DND-41 (cell line): ENCODE results near the gene DUSP11.

Source experiments
- ATAC-seq: fragments of 200-7000 bp; cut with Tn5 transposase; 3 replicates; pipeline ENCODE4 v1.9.1; 2021; ENCODE audit warnings: low read depth; ENCODE audit not compliant: insufficient read depth
- DNase-seq: peaks from one replicate; pipeline ENCODE4 v3.0.0-alpha.2; 2020
- H2AFZ ChIP-seq: 2 replicates; pipeline ENCODE4 v1.6.0; 2012; ENCODE audit warnings: low read depth, low read length
- H3K27ac ChIP-seq: 2 replicates; pipeline ENCODE4 v1.5.1; 2012; ENCODE audit warnings: low read length, inconsistent platforms
- H3K27me3 ChIP-seq: fragments of 200-600 bp; sonication (generic); 2 replicates; pipeline ENCODE4 v1.6.0; 2012; ENCODE audit warnings: low read length, mild to moderate bottlenecking, inconsistent platforms; ENCODE audit not compliant: insufficient read depth, poor library complexity
- H3K36me3 ChIP-seq: 2 replicates; pipeline ENCODE4 v1.5.1; 2012; ENCODE audit warnings: low read length, inconsistent platforms; ENCODE audit not compliant: insufficient read depth
- H3K4me1 ChIP-seq: 2 replicates; pipeline ENCODE4 v1.5.1; 2012; ENCODE audit warnings: mild to moderate bottlenecking, low read length; ENCODE audit not compliant: insufficient read depth
- H3K4me2 ChIP-seq: 2 replicates; pipeline ENCODE4 v1.6.0; 2012; ENCODE audit warnings: mild to moderate bottlenecking, moderate library complexity, low read length, inconsistent platforms; ENCODE audit not compliant: insufficient read depth
- H3K4me3 ChIP-seq, 2 experiments: fragments of 200-600 bp in 1 of 2; shearing (Covaris generic) in 1 of 2; 2 replicates each; pipeline ENCODE4 v1.5.1; 2012 to 2016; ENCODE audit warnings: inconsistent platforms in 2 of 2, low read length in 2 of 2, mild to moderate bottlenecking in 2 of 2, low read depth in 1 of 2, moderate library complexity in 1 of 2
- H3K79me2 ChIP-seq: 2 replicates; pipeline ENCODE4 v1.6.0; 2012; ENCODE audit warnings: low read length, inconsistent platforms; ENCODE audit not compliant: insufficient read depth
- H3K9ac ChIP-seq: 2 replicates; pipeline ENCODE4 v1.6.0; 2012; ENCODE audit warnings: low read depth, mild to moderate bottlenecking, inconsistent platforms, low read length, moderate library complexity
- H3K9me3 ChIP-seq: 2 replicates; pipeline ENCODE4 v1.5.1; 2012; ENCODE audit warnings: low read length, moderate library complexity, mild to moderate bottlenecking, inconsistent platforms; ENCODE audit not compliant: insufficient read depth, severe bottlenecking
- H4K20me1 ChIP-seq: 2 replicates; pipeline ENCODE4 v1.6.0; 2012; ENCODE audit warnings: low read length; ENCODE audit not compliant: insufficient read depth
- EZH2 ChIP-seq: IDR thresholded peaks from 3 replicates; pipeline ENCODE4 v1.6.1; 2012; ENCODE audit warnings: borderline replicate concordance, low read depth, mild to moderate bottlenecking, moderate library complexity, low read length, inconsistent platforms; ENCODE audit not compliant: severe bottlenecking
- TF ChIP-seq, protein P1 (sequence below): IDR thresholded peaks from 2 replicates; pipeline ENCODE4 v1.5.1; 2012; ENCODE audit warnings: borderline replicate concordance, low read length, moderate library complexity, mild to moderate bottlenecking; ENCODE audit not compliant: poor library complexity, severe bottlenecking; ENCODE audit errors: extremely low read depth

Gene DUSP11

DNA sequence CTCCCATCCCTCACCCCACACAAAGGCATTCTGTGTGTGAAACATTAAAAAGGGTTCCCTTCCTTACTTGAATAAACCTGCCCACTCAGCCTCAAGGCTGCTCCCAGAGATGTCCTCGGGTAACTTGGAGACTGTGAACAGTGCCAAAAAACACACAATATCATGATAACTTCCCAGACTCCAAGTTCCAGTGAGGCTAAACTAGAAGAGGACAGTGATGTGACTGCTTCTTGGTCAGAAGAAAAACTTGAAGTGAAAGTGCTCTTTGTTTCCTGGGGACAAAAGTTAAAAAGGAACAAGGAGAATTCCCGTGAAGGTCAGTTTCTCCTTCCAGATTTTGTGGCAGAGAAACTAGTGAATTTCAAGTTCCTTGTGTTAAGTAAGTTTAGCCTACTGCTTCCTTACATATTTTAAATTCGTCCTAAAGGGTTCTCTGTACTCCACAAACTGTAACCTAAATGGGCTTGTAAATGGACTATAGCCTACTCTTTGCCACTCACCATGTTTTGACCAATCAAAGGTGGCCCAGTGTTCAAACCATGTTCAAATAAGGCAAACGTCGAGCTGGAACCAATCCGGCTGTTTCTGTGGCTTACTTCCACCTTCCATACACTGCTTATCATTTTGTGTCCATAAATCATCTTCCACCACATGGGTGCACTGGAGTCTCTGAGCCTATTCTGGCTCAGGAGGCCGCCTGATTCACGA lies 63.2 kb downstream of the DUSP11 start:
- no peak overlapping the region for H3K4me2 ChIP-seq
- DNase-seq = no peak
- ATAC-seq = no peak

DNA sequence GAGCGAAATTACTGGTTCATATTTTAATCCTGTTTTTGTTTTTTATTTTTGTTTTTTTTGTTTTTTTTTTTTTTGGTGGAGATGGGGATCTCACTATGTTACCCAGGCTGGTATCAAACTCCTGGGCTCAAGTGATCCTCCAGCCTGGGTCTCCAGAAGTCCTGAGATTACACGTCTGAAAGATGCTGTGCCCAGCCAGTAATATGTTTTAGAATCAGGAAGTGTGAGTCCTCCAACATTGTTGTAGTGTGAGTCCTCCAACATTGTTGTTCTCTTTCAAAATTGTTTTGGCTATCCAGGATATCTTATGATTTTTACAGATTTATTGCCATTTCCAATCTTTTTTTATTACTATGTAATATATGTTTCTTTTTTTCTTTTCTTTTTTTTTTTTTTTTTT lies 65.8 kb downstream of the DUSP11 start:
- Histone ChIP-seq H3K9me3 (no peaks in the 10 kb centered on the region), H3K36me3 (no peaks in the 10 kb centered on the region), H3K27me3 (peaks cover 7% of the 10 kb centered on the region), H3K4me1 (no peaks in the 10 kb centered on the region), H4K20me1 (no peaks in the 10 kb centered on the region), H3K9ac (no peak overlapping the region), H3K79me2 (no peaks in the 10 kb centered on the region), H3K4me2 (no peak overlapping the region), H3K27ac (no peak overlapping the region), H3K4me3 (no peak overlapping the region), H2AFZ (no peak overlapping the region)
- ATAC-seq = no peak
- no peak for TF ChIP-seq EZH2
- TF ChIP-seq, protein P1, sequence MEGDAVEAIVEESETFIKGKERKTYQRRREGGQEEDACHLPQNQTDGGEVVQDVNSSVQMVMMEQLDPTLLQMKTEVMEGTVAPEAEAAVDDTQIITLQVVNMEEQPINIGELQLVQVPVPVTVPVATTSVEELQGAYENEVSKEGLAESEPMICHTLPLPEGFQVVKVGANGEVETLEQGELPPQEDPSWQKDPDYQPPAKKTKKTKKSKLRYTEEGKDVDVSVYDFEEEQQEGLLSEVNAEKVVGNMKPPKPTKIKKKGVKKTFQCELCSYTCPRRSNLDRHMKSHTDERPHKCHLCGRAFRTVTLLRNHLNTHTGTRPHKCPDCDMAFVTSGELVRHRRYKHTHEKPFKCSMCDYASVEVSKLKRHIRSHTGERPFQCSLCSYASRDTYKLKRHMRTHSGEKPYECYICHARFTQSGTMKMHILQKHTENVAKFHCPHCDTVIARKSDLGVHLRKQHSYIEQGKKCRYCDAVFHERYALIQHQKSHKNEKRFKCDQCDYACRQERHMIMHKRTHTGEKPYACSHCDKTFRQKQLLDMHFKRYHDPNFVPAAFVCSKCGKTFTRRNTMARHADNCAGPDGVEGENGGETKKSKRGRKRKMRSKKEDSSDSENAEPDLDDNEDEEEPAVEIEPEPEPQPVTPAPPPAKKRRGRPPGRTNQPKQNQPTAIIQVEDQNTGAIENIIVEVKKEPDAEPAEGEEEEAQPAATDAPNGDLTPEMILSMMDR = no peak
- no peak for DNase-seq

More for the DNA sequence above, 63.2 kb downstream of the DUSP11 start:
- peaks cover 4% of the 10 kb centered on the region for H3K27me3 ChIP-seq
- H2AFZ ChIP-seq = no peak overlapping the region
- H3K79me2 ChIP-seq = no peaks in the 10 kb centered on the region
- no peaks in the 10 kb centered on the region for H3K9me3 ChIP-seq
- H3K4me1 ChIP-seq = no peaks in the 10 kb centered on the region
- no peaks in the 10 kb centered on the region for H3K36me3 ChIP-seq
- no peak overlapping the region for H3K4me3 ChIP-seq
- no peak for TF ChIP-seq EZH2
- TF ChIP-seq, protein P1 = no peak
- no peak overlapping the region for H3K27ac ChIP-seq
- no peak overlapping the region for H3K9ac ChIP-seq
- H4K20me1 ChIP-seq = no peaks in the 10 kb centered on the region
